GM23338 (cell line): Measurements from ENCODE around the gene NCF2.

Experiments
- CREB1 ChIP-seq: fragments of 250-450 bp; sonication (Bioruptor Pico); IDR thresholded peaks from 2 replicates; pipeline ENCODE4 v1.5.0; 2020; ENCODE audit warnings: low read depth, mild to moderate bottlenecking, moderate library complexity
- CTCF ChIP-seq, 2 experiments: fragments of 200-600 bp in 1 of 2; sonication (generic) in 1 of 2; conservative IDR thresholded peaks; 2 replicates each; pipeline versions ENCODE4 v1.5.1 to v1.6.1; 2016 to 2017; ENCODE audit warnings: antibody characterized with exemption in 2 of 2, low read depth in 2 of 2, mild to moderate bottlenecking in 2 of 2, moderate library complexity in 1 of 2
- ETS1 ChIP-seq: IDR thresholded peaks from 2 replicates; pipeline ENCODE4 v1.6.1; 2016; ENCODE audit warnings: antibody characterized with exemption
- EZH2 ChIP-seq: fragments of 200-600 bp; sonication (generic); IDR thresholded peaks from one replicate; pipeline ENCODE4 v1.8.0; 2017; ENCODE audit warnings: antibody characterized with exemption, mild to moderate bottlenecking, low read depth; ENCODE audit not compliant: unreplicated experiment
- EZH2phosphoT487 ChIP-seq: fragments of 200-600 bp; sonication (generic); IDR thresholded peaks from one replicate; pipeline ENCODE4 v1.8.1; 2018; ENCODE audit warnings: antibody characterized with exemption; ENCODE audit not compliant: unreplicated experiment
- POLR2AphosphoS5 ChIP-seq: IDR thresholded peaks from 2 replicates; pipeline ENCODE4 v1.6.1; 2016; ENCODE audit warnings: antibody characterized with exemption, low read depth
- REST ChIP-seq: IDR thresholded peaks from one replicate; pipeline ENCODE4 v1.6.1; 2018; ENCODE audit warnings: antibody characterized with exemption; ENCODE audit not compliant: unreplicated experiment
- STAT1 ChIP-seq: IDR thresholded peaks from one replicate; pipeline ENCODE4 v1.6.1; 2016; ENCODE audit warnings: antibody characterized with exemption; ENCODE audit not compliant: unreplicated experiment
- ZNF114 ChIP-seq: fragments of 250-450 bp; sonication (Bioruptor Pico); IDR thresholded peaks from 2 replicates; pipeline ENCODE4 v1.5.0; 2020; ENCODE audit warnings: mild to moderate bottlenecking, moderate library complexity
- TF ChIP-seq, protein P1 (sequence below): fragments of 250-450 bp; sonication (Bioruptor Pico); IDR thresholded peaks from 2 replicates; pipeline ENCODE4 v1.5.0; 2020; ENCODE audit warnings: mild to moderate bottlenecking, moderate library complexity

DNA sequence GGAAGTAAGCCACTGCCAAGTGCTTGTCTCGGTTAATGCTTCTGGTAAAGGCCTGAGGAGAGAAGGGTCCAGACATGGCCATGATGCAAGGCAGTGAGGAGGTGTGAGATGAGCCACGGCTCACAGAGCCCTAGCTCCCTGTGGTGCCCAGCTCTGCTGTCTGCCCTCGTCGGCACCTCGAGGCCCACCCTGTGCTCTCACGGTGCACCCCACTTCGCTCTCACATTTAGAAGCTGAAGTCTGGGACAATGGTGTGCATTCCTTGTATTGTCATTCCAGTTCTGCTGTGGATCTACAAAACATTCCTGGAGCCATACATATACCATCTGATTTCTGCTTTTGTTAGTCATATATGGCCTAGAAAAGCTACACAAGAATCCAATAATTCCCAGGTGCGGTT lies 3.3 kb downstream of the NCF2 start:
- no peak for TF ChIP-seq ZNF114 (CRISPR knock-in tag)
- no peak for TF ChIP-seq CTCF (conservative IDR thresholded peaks at IDR 0.05; ENCODE audit: low read depth in 2 of 2)
- TF ChIP-seq CREB1 (CRISPR knock-in tag) = no peak
- TF ChIP-seq POLR2AphosphoS5 = no peak
- TF ChIP-seq REST = no peak
- no peak for TF ChIP-seq EZH2
- TF ChIP-seq EZH2phosphoT487 = no peak
- TF ChIP-seq, protein P1, sequence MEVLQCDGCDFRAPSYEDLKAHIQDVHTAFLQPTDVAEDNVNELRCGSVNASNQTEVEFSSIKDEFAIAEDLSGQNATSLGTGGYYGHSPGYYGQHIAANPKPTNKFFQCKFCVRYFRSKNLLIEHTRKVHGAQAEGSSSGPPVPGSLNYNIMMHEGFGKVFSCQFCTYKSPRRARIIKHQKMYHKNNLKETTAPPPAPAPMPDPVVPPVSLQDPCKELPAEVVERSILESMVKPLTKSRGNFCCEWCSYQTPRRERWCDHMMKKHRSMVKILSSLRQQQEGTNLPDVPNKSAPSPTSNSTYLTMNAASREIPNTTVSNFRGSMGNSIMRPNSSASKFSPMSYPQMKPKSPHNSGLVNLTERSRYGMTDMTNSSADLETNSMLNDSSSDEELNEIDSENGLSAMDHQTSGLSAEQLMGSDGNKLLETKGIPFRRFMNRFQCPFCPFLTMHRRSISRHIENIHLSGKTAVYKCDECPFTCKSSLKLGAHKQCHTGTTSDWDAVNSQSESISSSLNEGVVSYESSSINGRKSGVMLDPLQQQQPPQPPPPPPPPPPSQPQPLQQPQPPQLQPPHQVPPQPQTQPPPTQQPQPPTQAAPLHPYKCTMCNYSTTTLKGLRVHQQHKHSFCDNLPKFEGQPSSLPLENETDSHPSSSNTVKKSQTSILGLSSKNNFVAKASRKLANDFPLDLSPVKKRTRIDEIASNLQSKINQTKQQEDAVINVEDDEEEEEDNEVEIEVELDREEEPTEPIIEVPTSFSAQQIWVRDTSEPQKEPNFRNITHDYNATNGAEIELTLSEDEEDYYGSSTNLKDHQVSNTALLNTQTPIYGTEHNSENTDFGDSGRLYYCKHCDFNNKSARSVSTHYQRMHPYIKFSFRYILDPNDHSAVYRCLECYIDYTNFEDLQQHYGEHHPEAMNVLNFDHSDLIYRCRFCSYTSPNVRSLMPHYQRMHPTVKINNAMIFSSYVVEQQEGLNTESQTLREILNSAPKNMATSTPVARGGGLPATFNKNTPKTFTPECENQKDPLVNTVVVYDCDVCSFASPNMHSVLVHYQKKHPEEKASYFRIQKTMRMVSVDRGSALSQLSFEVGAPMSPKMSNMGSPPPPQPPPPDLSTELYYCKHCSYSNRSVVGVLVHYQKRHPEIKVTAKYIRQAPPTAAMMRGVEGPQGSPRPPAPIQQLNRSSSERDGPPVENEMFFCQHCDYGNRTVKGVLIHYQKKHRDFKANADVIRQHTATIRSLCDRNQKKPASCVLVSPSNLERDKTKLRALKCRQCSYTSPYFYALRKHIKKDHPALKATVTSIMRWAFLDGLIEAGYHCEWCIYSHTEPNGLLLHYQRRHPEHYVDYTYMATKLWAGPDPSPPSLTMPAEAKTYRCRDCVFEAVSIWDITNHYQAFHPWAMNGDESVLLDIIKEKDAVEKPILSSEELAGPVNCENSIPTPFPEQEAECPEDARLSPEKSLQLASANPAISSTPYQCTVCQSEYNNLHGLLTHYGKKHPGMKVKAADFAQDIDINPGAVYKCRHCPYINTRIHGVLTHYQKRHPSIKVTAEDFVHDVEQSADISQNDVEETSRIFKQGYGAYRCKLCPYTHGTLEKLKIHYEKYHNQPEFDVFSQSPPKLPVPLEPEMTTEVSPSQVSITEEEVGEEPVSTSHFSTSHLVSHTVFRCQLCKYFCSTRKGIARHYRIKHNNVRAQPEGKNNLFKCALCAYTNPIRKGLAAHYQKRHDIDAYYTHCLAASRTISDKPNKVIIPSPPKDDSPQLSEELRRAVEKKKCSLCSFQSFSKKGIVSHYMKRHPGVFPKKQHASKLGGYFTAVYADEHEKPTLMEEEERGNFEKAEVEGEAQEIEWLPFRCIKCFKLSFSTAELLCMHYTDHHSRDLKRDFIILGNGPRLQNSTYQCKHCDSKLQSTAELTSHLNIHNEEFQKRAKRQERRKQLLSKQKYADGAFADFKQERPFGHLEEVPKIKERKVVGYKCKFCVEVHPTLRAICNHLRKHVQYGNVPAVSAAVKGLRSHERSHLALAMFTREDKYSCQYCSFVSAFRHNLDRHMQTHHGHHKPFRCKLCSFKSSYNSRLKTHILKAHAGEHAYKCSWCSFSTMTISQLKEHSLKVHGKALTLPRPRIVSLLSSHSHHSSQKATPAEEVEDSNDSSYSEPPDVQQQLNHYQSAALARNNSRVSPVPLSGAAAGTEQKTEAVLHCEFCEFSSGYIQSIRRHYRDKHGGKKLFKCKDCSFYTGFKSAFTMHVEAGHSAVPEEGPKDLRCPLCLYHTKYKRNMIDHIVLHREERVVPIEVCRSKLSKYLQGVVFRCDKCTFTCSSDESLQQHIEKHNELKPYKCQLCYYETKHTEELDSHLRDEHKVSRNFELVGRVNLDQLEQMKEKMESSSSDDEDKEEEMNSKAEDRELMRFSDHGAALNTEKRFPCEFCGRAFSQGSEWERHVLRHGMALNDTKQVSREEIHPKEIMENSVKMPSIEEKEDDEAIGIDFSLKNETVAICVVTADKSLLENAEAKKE (CRISPR knock-in tag) = no peak
- no peak for TF ChIP-seq STAT1
- no peak for TF ChIP-seq ETS1
